Stimulated activated CD8-positive, alpha-beta memory T cell treated with anti-CD3 and anti-CD28 coated beads, Interleukin-15, amount 100 ng/mL, for 4 hours (primary cell): ENCODE data around the gene OR56B4.

Experiments used
- DNase-seq, 2 donors: peaks; one replicate each; pipeline ENCODE4 v3.0.0-alpha.2; 2020; ENCODE audit warnings: low read depth in 2 of 2

OR56B4 gene

GRCh38 chr11:6151117-6151516 lies 43.6 kb downstream of the OR56B4 start:
- DNase-seq, result no peak

GRCh38 chr11:6152126-6152525 lies 44.6 kb downstream of the OR56B4 start:
- DNase-seq, result no peak

DNA sequence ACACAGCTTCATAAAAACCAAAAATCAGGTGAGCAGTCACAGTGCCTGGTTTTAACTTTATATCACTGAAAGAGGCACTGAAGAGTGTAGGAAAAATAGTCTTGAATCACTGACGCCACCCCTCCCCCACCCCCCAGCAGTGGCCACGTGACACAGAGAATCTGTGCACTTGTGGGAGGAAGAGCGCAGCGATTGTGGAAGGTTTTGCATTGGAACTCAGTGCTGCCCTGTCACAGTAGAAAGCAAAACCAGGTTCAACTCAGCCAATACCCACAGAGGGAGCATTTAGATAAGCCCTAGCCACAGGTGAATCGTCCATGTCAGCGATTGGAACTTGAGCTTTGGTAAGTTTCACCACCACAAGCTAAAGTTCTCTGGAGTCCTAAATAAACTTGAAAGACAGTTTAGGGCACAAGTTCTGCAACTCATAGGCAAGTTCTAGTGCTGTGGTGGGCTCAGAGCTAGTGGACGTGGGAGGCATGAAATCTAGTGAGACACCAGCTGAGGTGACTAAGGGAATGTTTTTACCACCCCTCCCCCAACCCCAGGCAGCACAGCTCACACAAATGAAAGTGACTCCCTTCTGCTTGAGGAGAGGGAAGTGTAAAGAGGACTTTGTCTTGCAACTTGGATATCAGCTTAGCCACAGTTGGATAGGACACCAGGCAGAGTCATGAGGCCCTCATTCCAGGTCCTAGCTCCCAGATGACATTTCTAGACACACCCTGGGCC lies 49.3 kb downstream of the OR56B4 start:
- no peak for DNase-seq
